NCI-H2107 treated with DMSO at 0.1 percent for 48 hours (cell line): ENCODE data around the gene MACROH2A1.

Experiments used
- DNase-seq: peaks from one replicate; lab custom pipeline; 2025; ENCODE audit not compliant: unreplicated experiment; lab: John Stamatoyannopoulos, UW

MACROH2A1 gene

DNA sequence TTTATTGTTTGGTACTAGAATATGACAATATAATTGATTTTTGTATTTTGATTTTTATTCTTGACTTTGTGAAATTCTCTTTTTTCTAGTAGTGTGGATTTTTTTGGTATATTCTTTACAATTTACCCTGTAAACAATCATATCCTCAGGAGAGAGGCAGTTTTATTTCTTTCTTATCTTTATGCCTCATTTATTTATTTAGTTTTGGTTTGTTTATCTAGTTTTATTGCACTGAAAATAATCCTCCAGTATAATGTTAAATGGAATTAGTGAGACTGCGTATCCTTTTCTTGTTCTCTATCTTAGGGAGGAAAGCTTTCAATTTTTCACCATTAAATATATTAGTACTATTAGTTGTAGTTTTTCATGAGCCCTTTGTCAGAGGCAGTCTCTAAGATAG lies 109.4 kb downstream of the MACROH2A1 start:
- DNase-seq = no peak

DNA sequence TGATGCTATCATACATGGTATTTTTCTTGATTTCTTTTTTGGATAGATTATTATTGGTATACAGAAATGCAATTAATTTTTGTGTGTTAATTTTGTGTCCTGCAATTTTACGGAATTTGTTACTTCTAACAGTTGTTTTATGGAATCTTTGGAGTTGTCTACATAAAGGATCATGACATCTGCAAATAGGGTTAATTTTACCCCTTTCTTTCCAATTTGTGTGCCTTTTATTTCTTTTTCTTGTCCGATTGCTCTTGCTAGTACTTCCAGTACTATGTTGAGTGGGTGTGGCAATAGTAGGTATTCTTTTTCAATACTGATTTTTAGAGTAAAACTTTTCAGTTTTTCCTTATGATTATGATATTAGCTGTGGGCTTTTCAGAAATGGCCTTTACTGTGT lies 111.5 kb downstream of the MACROH2A1 start:
- no peak for DNase-seq
